Psoas muscle (tissue), 8 donors: ENCODE data around the gene JAG1. TPM values are rescaled to one million over a fixed set of nuclear protein-coding genes. Genes with fewer than 3 reads are reported as not detected.

ENCODE experiments used
- ATAC-seq, 4 donors: fragments of 200-7000 bp; cut with Tn5 transposase; one replicate each; pipeline ENCODE4 v1.9.1; 2020; ENCODE audit warnings: moderate library complexity in 3 of 4, mild to moderate bottlenecking in 2 of 4
- DNase-seq, 2 donors: peaks; one replicate each; pipeline ENCODE4 v3.0.0-alpha.2; 2020
- H3K27ac ChIP-seq: fragments of 200-600 bp; one replicate; pipeline ENCODE4 v1.8.0; 2022
- H3K27me3 ChIP-seq, 3 donors: fragments of 200-600 bp in 1 of 3; one replicate each; pipeline versions ENCODE4 v1.6.1 to v1.8.0; 2013 to 2022; ENCODE audit warnings: low read length in 2 of 3, mild to moderate bottlenecking in 2 of 3, moderate library complexity in 1 of 3; ENCODE audit not compliant: insufficient read depth in 3 of 3
- H3K36me3 ChIP-seq, 2 donors: fragments of 200-600 bp in 1 of 2; one replicate each; pipeline versions ENCODE4 v1.6.1 to v1.8.0; 2013 to 2022; ENCODE audit warnings: low read depth in 1 of 2, mild to moderate bottlenecking in 1 of 2, moderate library complexity in 1 of 2; ENCODE audit not compliant: insufficient read depth in 1 of 2
- H3K4me1 ChIP-seq: fragments of 200-600 bp; one replicate; pipeline ENCODE4 v1.8.0; 2022
- H3K4me3 ChIP-seq: fragments of 200-600 bp; one replicate; pipeline ENCODE4 v1.8.0; 2022; ENCODE audit warnings: mild to moderate bottlenecking
- H3K9me3 ChIP-seq: fragments of 200-600 bp; one replicate; pipeline ENCODE4 v1.8.0; 2022
- WGBS, 3 donors: extraction: QIAGEN DNeasy Blood & Tissue Kit; methylation state at CpG; one replicate each; pipeline versions ENCODE4 v1.1.6 to v1.1.7; 2013; 5-methylcytosine and 5-hydroxymethylcytosine counted together
- intact Hi-C, 2 donors: fragments of 100-400 bp; cut with DNase I; formaldehyde crosslinking; loops; one replicate each; pipeline versions ENCODE4 v1.11.0 to v1.14.2; 2022
- polyA plus RNA-seq, 3 donors: library from polyadenylated mRNA; stranded (reverse); fragments of 200-250 nt; gene quantifications; one replicate each; pipeline ENCODE4 v1.2.3, GENCODE V29; 2013
- total RNA-seq, 4 donors: library from RNA; stranded (reverse); fragmentation: NEBNext Ultra II Directional in 2 of 4; extraction: Animal tissue kit (Norgen Biotek cat#: 25700) in 2 of 4; gene quantifications; one replicate each; pipeline versions ENCODE4 v1.2.1 to v1.2.4, GENCODE V29; 2021 to 2023
- TF ChIP-seq, protein P1 (sequence below): fragments of 200-600 bp; IDR thresholded peaks from one replicate; pipeline ENCODE4 v1.8.0; 2022; ENCODE audit warnings: antibody characterized with exemption
- donor health status: healthy with polysubstance abuse.
- donor health status: DM: no; HTN: no; CAD: no; lungs with moderate emphysema.
- donor health status: Bipolar disorder and iron deficiency.
- donor health status: healthy.
- donor health status: DM: yes; HTN: yes; CAD: no.
- donor health status: DM: no; HTN: no; CAD: no.
- donor health status: DM: no; HTN: no; CAD: no.
- donor health status: DM: yes; HTN: yes; CAD: no.

Gene JAG1
- total and polyA plus RNA-seq, 7 donors = 5.4 to 35.4 (median 10.4) TPM

DNA sequence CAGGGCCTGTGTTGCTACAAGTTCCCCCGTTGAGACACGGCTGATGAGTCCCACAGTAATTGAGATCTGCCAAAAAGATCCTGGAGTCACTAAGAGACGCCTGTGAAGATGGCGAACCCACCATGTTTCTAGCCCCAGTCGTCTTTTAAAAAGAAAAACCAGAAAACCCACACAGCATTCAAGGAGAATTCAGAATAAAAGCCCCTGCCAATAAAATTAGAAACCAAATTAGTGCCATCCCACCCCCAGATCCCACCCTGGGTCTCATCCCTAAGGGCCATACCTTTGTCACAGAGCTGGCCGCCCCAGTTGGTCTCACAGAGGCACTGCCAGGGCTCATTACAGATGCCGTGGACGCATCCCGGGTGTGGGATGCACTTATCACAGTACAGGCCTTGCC lies 21.6 kb downstream of the JAG1 start:
- 79 to 85% (median 81%) methylated on average over 9 of the region's 9 CpGs for WGBS, 3 donors
- no peak overlapping the region for H3K4me3 ChIP-seq
- DNase-seq (no peak), ATAC-seq (no peak)
- H3K27me3 ChIP-seq = no peaks in the 10 kb centered on the region
- no peaks in the 10 kb centered on the region for H3K9me3 ChIP-seq
- H3K27ac ChIP-seq = peak overlapping the region; percentile 42
- intact Hi-C loops = no loop called here
- peaks cover 31% of the 10 kb centered on the region for H3K4me1 ChIP-seq
- peaks cover 3 to 80% of the 10 kb centered on the region in 2 donors for H3K36me3 ChIP-seq
- TF ChIP-seq, protein P1, sequence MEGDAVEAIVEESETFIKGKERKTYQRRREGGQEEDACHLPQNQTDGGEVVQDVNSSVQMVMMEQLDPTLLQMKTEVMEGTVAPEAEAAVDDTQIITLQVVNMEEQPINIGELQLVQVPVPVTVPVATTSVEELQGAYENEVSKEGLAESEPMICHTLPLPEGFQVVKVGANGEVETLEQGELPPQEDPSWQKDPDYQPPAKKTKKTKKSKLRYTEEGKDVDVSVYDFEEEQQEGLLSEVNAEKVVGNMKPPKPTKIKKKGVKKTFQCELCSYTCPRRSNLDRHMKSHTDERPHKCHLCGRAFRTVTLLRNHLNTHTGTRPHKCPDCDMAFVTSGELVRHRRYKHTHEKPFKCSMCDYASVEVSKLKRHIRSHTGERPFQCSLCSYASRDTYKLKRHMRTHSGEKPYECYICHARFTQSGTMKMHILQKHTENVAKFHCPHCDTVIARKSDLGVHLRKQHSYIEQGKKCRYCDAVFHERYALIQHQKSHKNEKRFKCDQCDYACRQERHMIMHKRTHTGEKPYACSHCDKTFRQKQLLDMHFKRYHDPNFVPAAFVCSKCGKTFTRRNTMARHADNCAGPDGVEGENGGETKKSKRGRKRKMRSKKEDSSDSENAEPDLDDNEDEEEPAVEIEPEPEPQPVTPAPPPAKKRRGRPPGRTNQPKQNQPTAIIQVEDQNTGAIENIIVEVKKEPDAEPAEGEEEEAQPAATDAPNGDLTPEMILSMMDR = no peak

DNA sequence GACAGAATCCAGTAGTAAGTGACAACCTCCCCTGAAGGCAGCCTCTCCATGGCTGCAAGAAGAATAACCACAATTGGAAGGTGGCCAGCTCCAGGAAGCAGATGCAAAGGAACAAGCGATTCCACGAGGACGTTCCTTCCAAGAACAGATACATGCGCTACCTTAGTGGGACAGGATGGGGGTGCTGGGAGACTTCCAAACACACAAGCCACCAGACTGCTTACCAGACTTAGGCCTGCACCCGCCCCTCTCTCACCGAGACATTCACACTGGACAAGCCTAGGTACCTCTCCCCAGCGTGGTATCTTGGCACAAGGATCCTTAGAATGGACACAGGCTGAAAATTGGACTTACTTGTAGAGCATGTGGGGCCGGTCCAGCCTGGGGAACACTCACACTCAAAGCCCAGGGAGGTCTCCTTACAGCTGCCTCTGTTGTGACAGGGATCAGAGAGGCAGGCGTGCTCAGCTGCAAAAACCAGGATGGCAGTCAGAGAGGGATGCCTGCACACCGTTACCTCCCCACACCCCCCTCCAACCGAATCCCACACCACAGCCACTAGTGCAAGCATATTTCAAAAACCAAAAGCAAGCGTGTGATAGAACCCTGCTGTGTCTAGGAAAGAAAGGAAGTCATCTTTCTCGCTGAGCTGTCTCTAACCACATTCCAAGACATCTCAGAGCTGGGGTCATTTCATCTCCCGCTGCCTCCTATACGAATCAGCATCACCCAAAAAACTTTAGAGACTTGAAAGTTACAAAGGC lies 22.4 kb downstream of the JAG1 start:
- Histone ChIP-seq H3K4me1 (peaks cover 31% of the 10 kb centered on the region), H3K9me3 (no peaks in the 10 kb centered on the region), H3K36me3 (peaks cover 3 to 81% of the 10 kb centered on the region in 2 donors), H3K27ac (peak overlapping the region; percentile 28), H3K27me3 (no peaks in the 10 kb centered on the region), H3K4me3 (no peak overlapping the region)
- peak in 1 of 4 donors; percentile 25 for ATAC-seq
- intact Hi-C loops = no loop called here
- TF ChIP-seq, protein P1 = no peak
- no peak for DNase-seq
- WGBS, 3 donors = 60 to 73% (median 72%) methylated on average over 15 of the region's 15 CpGs

DNA sequence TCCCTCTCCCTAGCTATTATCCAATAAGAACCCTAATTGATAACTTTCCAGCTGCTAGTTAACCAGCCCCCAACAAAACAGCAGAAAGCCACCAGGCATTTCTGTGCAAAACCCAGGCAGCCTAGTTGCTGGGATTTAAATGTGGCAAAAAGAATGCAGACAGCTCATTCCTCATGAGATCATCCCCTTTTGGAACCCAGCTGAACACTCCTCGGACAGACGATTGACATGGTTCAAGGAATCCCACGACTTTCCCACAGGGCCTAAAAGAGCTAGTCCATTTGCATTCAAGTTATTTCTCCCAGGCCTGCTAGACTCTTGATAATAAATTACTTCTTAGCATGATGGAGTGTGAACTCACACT lies 24.0 kb downstream of the JAG1 start:
- WGBS, 3 donors = 46 to 57% (median 50%) methylated on average over 3 of the region's 3 CpGs
- peaks cover 3 to 81% of the 10 kb centered on the region in 2 donors for H3K36me3 ChIP-seq
- ATAC-seq (no peak), DNase-seq (no peak)
- H3K9me3 ChIP-seq = no peaks in the 10 kb centered on the region
- no peak overlapping the region for H3K4me3 ChIP-seq
- TF ChIP-seq, protein P1 = no peak
- intact Hi-C loops = no loop called here
- H3K4me1 ChIP-seq = peaks cover 20% of the 10 kb centered on the region
- H3K27ac ChIP-seq = peak overlapping the region; percentile 28
- H3K27me3 ChIP-seq = no peaks in the 10 kb centered on the region

DNA sequence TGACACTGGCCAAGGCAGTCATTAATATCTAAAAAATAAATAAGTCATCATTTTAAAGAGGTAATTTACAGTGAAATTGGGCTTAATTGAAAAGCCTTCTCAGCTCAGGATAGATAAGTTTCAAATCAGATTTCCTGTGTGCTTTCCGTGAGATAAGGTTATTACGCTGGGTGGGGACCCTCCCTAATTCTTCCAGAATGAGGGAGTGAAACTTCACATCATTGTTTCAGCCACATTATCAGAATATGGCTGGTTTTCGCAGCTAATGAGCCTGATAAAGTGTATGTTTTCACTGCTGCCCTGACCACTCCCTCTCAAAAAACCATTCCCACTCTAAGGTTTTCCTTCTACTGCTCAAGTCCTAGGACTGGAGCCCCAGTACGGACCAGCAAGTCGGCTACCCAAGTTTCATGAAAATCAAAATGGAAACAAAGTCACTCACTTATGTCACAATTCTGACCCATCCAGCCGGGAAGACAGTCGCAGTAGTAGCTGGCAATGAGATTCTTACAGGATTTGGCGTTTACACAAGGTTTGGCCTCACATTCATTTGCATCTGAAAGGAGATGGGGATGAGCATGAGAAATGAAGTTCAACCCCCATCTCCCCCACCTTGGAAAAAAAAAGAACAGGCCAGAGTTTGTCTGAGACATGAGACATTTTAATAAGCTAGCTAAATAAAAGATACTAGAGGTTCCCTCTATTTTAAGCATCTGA lies 24.6 kb downstream of the JAG1 start:
- WGBS, 3 donors = 84 to 90% (median 87%) methylated on average over 8 of the region's 8 CpGs
- Histone ChIP-seq H3K9me3 (no peaks in the 10 kb centered on the region), H3K27me3 (no peaks in the 10 kb centered on the region), H3K36me3 (peaks cover 3 to 82% of the 10 kb centered on the region in 2 donors), H3K4me3 (no peak overlapping the region), H3K27ac (peak overlapping the region; percentile 36), H3K4me1 (peaks cover 15% of the 10 kb centered on the region)
- ATAC-seq (no peak), DNase-seq (no peak)
- intact Hi-C loops = no loop called here
- TF ChIP-seq, protein P1 = no peak
